HFFc6 (cell line): Measurements from ENCODE around the gene TMEM233. TPM values are rescaled to one million over a fixed set of nuclear protein-coding genes. Genes with fewer than 3 reads are reported as not detected.

Experiments
- DNase-seq: peaks from one replicate; pipeline ENCODE4 v3.0.0-alpha.2; 2018
- H3K27ac Mint-ChIP-seq: 2 replicates; pipeline ENCODE4 v1.8.0; 2020; ENCODE audit warnings: mild to moderate bottlenecking, mixed read lengths
- H3K27me3 Mint-ChIP-seq: 2 replicates; pipeline ENCODE4 v1.8.0; 2021; ENCODE audit warnings: mild to moderate bottlenecking, moderate library complexity, mixed read lengths; ENCODE audit not compliant: insufficient read depth
- H3K36me3 Mint-ChIP-seq: 2 replicates; pipeline ENCODE4 v1.8.0; 2021; ENCODE audit warnings: low read depth, mixed read lengths
- H3K4me1 Mint-ChIP-seq: 2 replicates; pipeline ENCODE4 v1.8.0; 2020; ENCODE audit warnings: low read depth, mixed read lengths
- H3K4me3 Mint-ChIP-seq: 2 replicates; pipeline ENCODE4 v1.8.0; 2020; ENCODE audit warnings: mild to moderate bottlenecking, moderate library complexity, mixed read lengths
- H3K9me3 Mint-ChIP-seq: 2 replicates; pipeline ENCODE4 v1.8.0; 2020; ENCODE audit warnings: mild to moderate bottlenecking, mixed read lengths
- CTCF ChIP-seq: fragments of 200-600 bp; sonication (generic); IDR thresholded peaks from 2 replicates; pipeline ENCODE4 v1.5.0; 2021; ENCODE audit warnings: antibody characterized with exemption, mild to moderate bottlenecking
- total RNA-seq, 6 experiments: library from RNA; stranded (reverse); fragmentation: NEBNext Ultra II Directional; extraction: Animal tissue kit (Norgen Biotek cat#: 25700); gene quantifications; 2 replicates in 1 of 6; 3 replicates in 5 of 6; pipeline ENCODE4 v1.2.3, GENCODE V29; 2021

The TMEM233 gene
- total RNA-seq, 6 experiments from 2014 or later = not detected

GRCh38 chr12:119576915-119577314 is 16.7 kb upstream of the TMEM233 start:
- Mint-ChIP-seq H3K4me1 (no peaks in the 10 kb centered on the region), H3K9me3 (no peaks in the 10 kb centered on the region), H3K4me3 (no peak overlapping the region), H3K27ac (no peak overlapping the region), H3K27me3 (no peaks in the 10 kb centered on the region; the same call in 1 of the 2 replicates), H3K36me3 (no peaks in the 10 kb centered on the region)
- DNase-seq = no peak
- TF ChIP-seq CTCF = no peak

GRCh38 chr12:119578112-119578511 is 15.5 kb upstream of the TMEM233 start:
- Mint-ChIP-seq H3K36me3 (no peaks in the 10 kb centered on the region), H3K27me3 (no peaks in the 10 kb centered on the region; the same call in 1 of the 2 replicates), H3K4me3 (no peak overlapping the region), H3K9me3 (no peaks in the 10 kb centered on the region), H3K4me1 (no peaks in the 10 kb centered on the region), H3K27ac (no peak overlapping the region)
- no peak for TF ChIP-seq CTCF
- DNase-seq = peak; percentile 0

- no peak for DNase-seq
- Mint-ChIP-seq H3K36me3 (no peaks in the 10 kb centered on the region), H3K27me3 (peaks cover 1% of the 10 kb centered on the region), H3K4me3 (no peak overlapping the region), H3K27ac (no peak overlapping the region), H3K4me1 (no peaks in the 10 kb centered on the region; the same call in 1 of the 2 replicates), H3K9me3 (peaks cover 3% of the 10 kb centered on the region)
- TF ChIP-seq CTCF = no peak
Measured at GRCh38 chr12:119589097-119589496, 4.5 kb upstream of the TMEM233 start.

- no peak overlapping the region for H3K27ac Mint-ChIP-seq
- H3K27me3 Mint-ChIP-seq = peaks cover 3% of the 10 kb centered on the region
- no peak overlapping the region for H3K4me3 Mint-ChIP-seq
- H3K36me3 Mint-ChIP-seq = no peaks in the 10 kb centered on the region
- TF ChIP-seq CTCF = no peak
- no peaks in the 10 kb centered on the region; the same call in 1 of the 2 replicates for H3K4me1 Mint-ChIP-seq
- no peak for DNase-seq
- H3K9me3 Mint-ChIP-seq = peaks cover 2% of the 10 kb centered on the region
Measured at GRCh38 chr12:119589634-119590033, 3.9 kb upstream of the TMEM233 start.

GRCh38 chr12:119592232-119592631 is 1.3 kb upstream of the TMEM233 start:
- peaks cover 7% of the 10 kb centered on the region for H3K4me1 Mint-ChIP-seq

More at GRCh38 chr12:119592232-119592631, 1.3 kb upstream of the TMEM233 start:
- Mint-ChIP-seq H3K36me3 (no peaks in the 10 kb centered on the region), H3K27ac (no peak overlapping the region), H3K4me3 (no peak overlapping the region), H3K27me3 (peaks cover 11% of the 10 kb centered on the region), H3K9me3 (no peaks in the 10 kb centered on the region; the same call in 1 of the 2 replicates)
- TF ChIP-seq CTCF = no peak
- no peak for DNase-seq
